GM19452 (cell line): ENCODE measurements around the gene EPB41L4A.

Experiments
- ATAC-seq: cut with Tn5 transposase; IDR thresholded peaks from one replicate; pipeline ENCODE4 v1.9.1; 2021; ENCODE audit not compliant: unreplicated experiment

EPB41L4A gene

DNA sequence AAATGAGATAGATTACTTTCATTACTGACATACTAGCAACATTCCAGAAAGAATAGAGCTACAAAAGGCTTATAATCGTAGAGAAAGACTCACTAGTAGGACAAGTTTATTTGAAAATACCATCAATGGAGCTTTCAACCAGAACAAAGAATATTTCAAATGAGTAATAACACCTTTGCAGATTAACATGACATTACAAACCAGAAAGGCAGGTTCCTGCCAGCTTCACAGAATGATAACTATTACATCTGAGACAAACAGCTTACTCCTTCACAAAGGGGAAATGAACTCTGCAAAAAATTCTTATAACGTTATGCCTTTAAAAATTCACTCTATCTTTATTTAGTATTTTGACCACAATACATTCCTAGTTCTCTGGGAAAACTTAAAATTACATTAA lies 103.1 kb downstream of the EPB41L4A start:
- ATAC-seq: no peak

DNA sequence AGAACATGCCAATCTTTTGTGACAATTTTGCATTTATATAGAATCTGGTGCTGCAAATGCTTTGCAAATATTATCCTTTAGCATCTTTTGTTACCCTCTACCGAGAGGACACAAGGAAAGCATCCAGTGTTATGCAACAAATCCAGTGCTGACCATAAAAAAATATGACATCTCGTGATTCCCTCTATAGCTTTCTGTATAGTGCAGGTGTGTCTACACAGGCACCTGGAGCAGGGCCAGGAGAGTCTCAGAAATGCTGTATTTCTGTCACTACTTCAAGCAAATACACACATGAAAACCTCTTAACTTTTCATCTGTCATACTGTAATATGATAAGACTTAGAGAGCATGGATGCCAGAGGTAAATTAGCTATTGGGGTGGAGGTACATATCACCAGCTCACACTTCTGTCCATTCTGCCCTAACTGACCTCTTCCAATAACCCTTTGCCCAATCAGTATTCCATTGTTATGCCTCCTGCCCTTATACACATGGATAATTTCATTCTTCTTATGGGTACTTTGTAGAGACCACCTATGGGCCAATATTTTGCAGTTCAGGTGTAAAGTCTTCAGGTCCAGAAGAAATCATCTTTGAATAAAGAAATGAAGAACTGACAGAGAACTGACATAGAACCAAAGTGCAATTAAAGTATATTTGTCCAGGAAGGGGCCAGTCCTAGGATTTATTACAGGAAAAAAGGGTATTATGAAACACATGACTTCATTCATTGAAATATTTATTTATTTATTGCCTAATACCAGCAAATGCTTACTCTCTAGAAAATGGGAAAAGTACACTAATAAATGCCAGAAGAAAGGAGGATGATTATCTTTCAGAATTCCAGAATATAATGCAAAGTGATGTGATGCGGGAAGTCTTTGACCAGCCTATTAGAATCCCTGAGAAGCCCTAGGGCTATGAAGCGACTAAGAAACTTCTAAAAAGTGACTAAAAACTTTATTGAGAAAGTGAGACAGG lies 106.5 kb downstream of the EPB41L4A start:
- no peak for ATAC-seq

- ATAC-seq: no peak
Observed at GRCh38 chr5:112310746-112311145, 108.3 kb downstream of the EPB41L4A start.

GRCh38 chr5:112308608-112309007 lies 110.5 kb downstream of the EPB41L4A start:
- no peak for ATAC-seq

GRCh38 chr5:112306956-112307355 lies 112.1 kb downstream of the EPB41L4A start:
- ATAC-seq: no peak

DNA sequence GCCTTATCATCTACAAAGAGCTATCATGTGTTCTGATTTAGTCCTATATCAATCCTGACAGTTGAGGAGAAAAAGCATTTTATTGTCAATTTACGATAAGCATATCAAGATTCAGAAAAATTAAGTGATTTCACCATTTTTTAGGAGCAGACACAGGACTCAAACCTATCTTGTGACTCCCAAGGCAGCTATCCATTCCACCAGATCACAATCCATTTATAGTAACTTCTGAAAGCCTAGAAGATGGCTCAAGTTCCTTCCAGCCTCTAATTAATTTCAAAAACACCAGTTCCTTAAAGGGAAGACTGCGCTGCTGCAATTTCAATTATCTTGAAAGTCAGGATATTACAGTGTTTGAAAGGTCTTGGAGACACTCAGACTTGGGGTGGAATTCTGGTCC lies 114.3 kb downstream of the EPB41L4A start:
- no peak for ATAC-seq

DNA sequence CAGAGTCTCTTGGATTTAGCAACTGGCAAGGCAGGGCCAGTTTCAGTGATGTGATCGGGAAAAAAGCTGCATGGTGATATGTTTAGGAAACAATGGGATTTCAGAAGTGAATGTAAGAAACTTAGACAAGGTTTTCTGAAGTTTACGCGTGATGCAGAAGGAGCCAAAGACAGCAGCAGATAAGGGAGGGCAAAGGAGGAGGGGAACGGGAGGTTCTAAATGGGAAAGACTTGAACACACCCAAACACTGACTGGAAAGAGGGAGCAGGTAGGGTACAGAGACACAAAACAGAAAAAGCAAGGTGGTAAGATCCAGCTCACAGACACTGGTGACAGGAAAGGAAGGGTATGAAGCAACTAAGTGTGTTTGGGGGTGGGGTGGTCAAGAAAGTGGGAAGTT lies 115.4 kb downstream of the EPB41L4A start:
- ATAC-seq: no peak

DNA sequence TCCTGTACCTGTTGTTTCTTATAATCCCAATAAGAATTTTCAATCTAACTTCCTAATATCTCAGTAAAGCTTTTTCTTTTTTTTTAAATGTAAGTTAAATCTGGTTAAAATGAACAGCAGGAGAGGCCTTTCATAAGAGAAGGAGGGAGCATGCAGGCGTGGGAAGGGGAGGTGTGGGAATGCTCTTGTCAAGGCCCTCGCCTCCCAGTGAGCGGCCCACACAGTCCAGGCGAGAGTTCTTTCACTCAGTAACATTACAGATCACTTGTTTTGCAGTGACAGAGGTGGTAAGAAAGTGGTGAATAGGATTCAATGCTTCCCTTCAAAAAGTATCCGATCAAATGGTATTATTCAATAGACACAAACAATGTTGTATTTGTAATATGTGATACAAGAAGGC lies 125.0 kb downstream of the EPB41L4A start:
- ATAC-seq: no peak

GRCh38 chr5:112293587-112293986 lies 125.5 kb downstream of the EPB41L4A start:
- no peak for ATAC-seq

- no peak for ATAC-seq
Observed at GRCh38 chr5:112290691-112291090, 128.4 kb downstream of the EPB41L4A start.

DNA sequence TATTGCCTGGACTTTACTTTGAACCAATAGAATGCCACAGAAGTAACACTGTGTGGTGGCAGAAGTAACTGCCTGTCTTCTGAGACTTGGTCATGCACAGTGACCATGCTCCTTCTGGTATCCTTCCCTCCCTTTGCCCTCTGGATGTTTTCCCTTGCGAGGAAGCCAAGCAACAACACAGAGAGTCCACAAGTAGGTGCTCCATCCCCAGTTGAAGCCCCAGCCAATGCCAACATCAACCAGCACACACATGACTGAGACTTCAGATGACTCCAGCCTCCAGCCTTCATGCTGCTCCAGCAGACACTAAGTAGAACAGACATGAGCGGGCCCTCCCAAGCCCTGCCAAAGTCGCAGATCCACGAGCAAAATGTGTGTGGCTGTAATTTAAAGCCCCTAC lies 129.6 kb downstream of the EPB41L4A start:
- no peak for ATAC-seq

GRCh38 chr5:112283943-112284929 lies 134.8 kb downstream of the EPB41L4A start:
- ATAC-seq: no peak

DNA sequence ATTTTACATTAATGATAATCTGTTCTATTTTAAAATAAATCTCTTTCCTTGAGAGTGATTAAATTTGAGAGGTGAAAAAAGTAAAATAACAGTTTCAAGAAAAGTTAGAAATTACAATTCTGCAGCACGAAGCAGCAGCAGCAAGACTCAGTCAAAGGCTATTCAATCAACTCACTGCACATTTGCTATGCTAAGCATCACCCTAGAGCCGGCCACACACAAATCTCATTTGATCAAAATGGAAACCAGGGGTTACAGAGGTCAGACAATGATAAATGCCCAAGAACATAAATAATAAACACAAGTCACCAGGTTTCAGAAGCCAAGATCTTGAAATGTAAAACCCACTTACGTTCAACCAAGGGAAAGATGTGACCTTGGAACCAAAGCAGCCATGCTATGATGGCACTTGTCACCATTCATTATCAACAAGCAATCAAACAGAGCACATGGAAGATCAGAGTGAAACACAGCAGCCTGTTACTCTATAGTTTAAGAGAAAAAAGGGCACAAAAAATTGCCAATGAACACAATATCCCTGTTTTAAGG lies 136.0 kb downstream of the EPB41L4A start:
- no peak for ATAC-seq

DNA sequence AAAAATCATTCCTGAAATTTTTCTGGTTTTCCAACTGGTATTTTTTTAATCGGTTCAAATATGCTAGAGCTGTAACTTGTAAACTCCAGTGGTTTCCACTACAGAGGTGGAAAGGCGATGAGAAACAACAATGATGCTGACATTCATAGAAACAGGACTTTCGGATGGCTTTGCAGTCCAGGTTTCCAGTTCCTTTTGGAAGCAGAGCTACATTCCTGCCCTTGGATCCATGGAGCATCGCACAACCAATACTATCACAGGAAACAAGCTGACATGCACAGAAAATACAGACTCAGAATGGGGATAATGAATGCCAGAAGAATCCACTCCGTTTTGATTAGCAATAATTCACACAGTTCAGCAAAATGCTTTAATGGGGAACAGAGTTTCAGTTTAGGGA lies 140.0 kb downstream of the EPB41L4A start:
- no peak for ATAC-seq

- ATAC-seq: no peak
Observed at GRCh38 chr5:112276991-112277390, 142.1 kb downstream of the EPB41L4A start.

DNA sequence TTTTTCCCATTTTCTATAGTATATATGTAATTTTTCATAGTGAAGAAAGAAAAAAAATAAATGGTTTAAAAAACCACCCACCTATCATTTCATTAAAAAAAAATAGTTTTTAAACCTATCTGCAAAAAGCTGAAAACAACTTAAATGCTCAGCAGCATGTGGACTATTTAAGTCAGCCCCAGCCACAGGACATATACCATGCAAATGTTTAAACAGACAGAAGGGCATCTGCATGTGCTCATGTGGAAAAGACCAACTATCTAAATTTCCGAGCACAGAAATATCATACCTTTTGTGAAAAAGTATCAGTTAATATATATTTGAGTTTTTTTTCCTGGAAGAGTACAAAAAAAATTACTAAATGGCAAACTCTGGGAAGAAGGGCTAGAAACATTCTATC lies 143.4 kb downstream of the EPB41L4A start:
- no peak for ATAC-seq

- ATAC-seq: peak; percentile 68
Observed at GRCh38 chr5:112270299-112271293, 148.5 kb downstream of the EPB41L4A start.

DNA sequence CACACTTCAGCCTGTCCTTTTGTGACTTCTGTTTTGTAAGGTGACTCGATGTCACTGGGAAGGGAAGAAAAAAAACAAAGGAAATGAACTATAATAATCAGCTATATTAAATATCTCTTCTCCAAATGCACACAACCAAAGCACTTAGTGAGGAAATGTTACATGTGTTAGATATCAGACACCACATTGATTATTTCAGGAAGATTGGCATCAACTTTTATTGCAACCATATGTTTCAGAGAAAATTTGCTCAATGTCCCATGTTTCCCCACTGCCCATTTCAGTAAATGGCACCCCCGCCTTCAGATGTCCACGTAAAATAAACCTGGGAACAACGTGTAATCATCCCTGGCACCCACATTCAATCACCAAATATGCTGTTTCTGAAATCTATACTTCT lies 151.8 kb downstream of the EPB41L4A start:
- ATAC-seq: no peak

GRCh38 chr5:112264666-112265065 lies 154.4 kb downstream of the EPB41L4A start:
- ATAC-seq: no peak

GRCh38 chr5:112264151-112264550 lies 154.9 kb downstream of the EPB41L4A start:
- ATAC-seq: no peak
